Activated CD8-positive, alpha-beta T cell treated with anti-CD3 and anti-CD28 coated beads, Interleukin-2, amount 10 ng/mL, durations not matched to agents 7 days and 5 days (primary cell): ENCODE results near the gene MAPK8. TPM values are rescaled to one million over a fixed set of nuclear protein-coding genes. Genes with fewer than 3 reads are reported as not detected.

Source experiments
- ATAC-seq: fragments of 150-1000 bp; cut with Tn5 transposase; one replicate; pipeline ENCODE4 v1.10.0; 2021; ENCODE audit warnings: moderate library complexity
- CTCF ChIA-PET: fragments of 350-600 bp; sonication (Branson Sonifier 250); formaldehyde crosslinking; loops from one replicate; lab custom pipeline; 2021; ENCODE audit warnings: antibody characterized with exemption; lab: Charles Lee
- POLR2A ChIA-PET: fragments of 350-600 bp; sonication (Branson Sonifier 250); formaldehyde crosslinking; loops from one replicate; lab custom pipeline; 2021; ENCODE audit warnings: antibody characterized with exemption; lab: Charles Lee
- DNase-seq: peaks from one replicate; pipeline ENCODE4 v3.0.0-alpha.2; 2020
- H3K27ac Mint-ChIP-seq: one replicate; pipeline ENCODE4 v1.8.0; 2021; ENCODE audit warnings: mild to moderate bottlenecking, mixed read lengths
- H3K27me3 Mint-ChIP-seq: one replicate; pipeline ENCODE4 v1.8.0; 2021; ENCODE audit warnings: low read depth, mixed read lengths
- H3K36me3 Mint-ChIP-seq: one replicate; pipeline ENCODE4 v1.8.0; 2021; ENCODE audit warnings: low read depth, mixed read lengths
- H3K4me1 Mint-ChIP-seq: one replicate; pipeline ENCODE4 v1.8.0; 2021; ENCODE audit warnings: low read depth, mixed read lengths
- H3K4me3 Mint-ChIP-seq: one replicate; pipeline ENCODE4 v1.8.0; 2021; ENCODE audit warnings: mild to moderate bottlenecking, mixed read lengths
- H3K9me3 Mint-ChIP-seq: one replicate; pipeline ENCODE4 v1.8.0; 2022; ENCODE audit warnings: mixed read lengths; ENCODE audit not compliant: insufficient read depth
- total RNA-seq, 2 experiments: library from RNA; stranded (reverse); gene quantifications; one replicate each; pipeline ENCODE4 v1.2.3, GENCODE V29; 2021

Gene MAPK8
- total RNA-seq, 2 experiments from 2014 or later, result 29.4 to 30.7 TPM

GRCh38 chr10:48477616-48478015 is 171.1 kb downstream of the MAPK8 start:
- H3K4me1 Mint-ChIP-seq, result no peaks in the 10 kb centered on the region
- POLR2A ChIA-PET, result no interaction called here

GRCh38 chr10:48478469-48478868 is 172.0 kb downstream of the MAPK8 start:
- DNase-seq, result no peak
- Mint-ChIP-seq H3K4me3 (no peak overlapping the region), H3K27me3 (peaks cover 25% of the 10 kb centered on the region), H3K36me3 (no peaks in the 10 kb centered on the region), H3K4me1 (no peaks in the 10 kb centered on the region), H3K9me3 (no peaks in the 10 kb centered on the region), H3K27ac (no peak overlapping the region)
- CTCF ChIA-PET, result interaction anchor here (1.6 kb wide), 1 partner anchor 178 kb away, joined by 3 read pairs; no protein-coding TSS in a partner anchor
- POLR2A ChIA-PET, result no interaction called here
- ATAC-seq, result no peak

More at GRCh38 chr10:48477616-48478015, 171.1 kb downstream of the MAPK8 start:
- ATAC-seq (no peak), DNase-seq (no peak)
- H3K36me3 Mint-ChIP-seq, result no peaks in the 10 kb centered on the region
- CTCF ChIA-PET, result no interaction called here
- H3K27ac Mint-ChIP-seq, result no peak overlapping the region
- H3K4me3 Mint-ChIP-seq, result no peak overlapping the region
- H3K27me3 Mint-ChIP-seq, result peaks cover 25% of the 10 kb centered on the region
- no peaks in the 10 kb centered on the region for H3K9me3 Mint-ChIP-seq

- Mint-ChIP-seq H3K27me3 (peaks cover 29% of the 10 kb centered on the region), H3K4me3 (no peak overlapping the region), H3K4me1 (no peaks in the 10 kb centered on the region), H3K36me3 (no peaks in the 10 kb centered on the region), H3K9me3 (no peaks in the 10 kb centered on the region), H3K27ac (no peak overlapping the region)
- DNase-seq (no peak), ATAC-seq (no peak)
- ChIA-PET POLR2A (no interaction called here), CTCF (interaction anchor here (1.6 kb wide), 1 partner anchor 177 kb away, joined by 3 read pairs; no protein-coding TSS in a partner anchor)
Measured at GRCh38 chr10:48478980-48479811, 172.7 kb downstream of the MAPK8 start.

GRCh38 chr10:48480397-48481374 is 174.2 kb downstream of the MAPK8 start:
- no peak overlapping the region for H3K4me3 Mint-ChIP-seq
- H3K9me3 Mint-ChIP-seq, result no peaks in the 10 kb centered on the region
- CTCF ChIA-PET, result no interaction called here
- no peaks in the 10 kb centered on the region for H3K36me3 Mint-ChIP-seq
- peaks cover 30% of the 10 kb centered on the region for H3K27me3 Mint-ChIP-seq
- DNase-seq (no peak), ATAC-seq (no peak)
- H3K4me1 Mint-ChIP-seq, result no peaks in the 10 kb centered on the region
- no peak overlapping the region for H3K27ac Mint-ChIP-seq
- POLR2A ChIA-PET, result no interaction called here

GRCh38 chr10:48481385-48481784 is 174.9 kb downstream of the MAPK8 start:
- H3K9me3 Mint-ChIP-seq, result no peaks in the 10 kb centered on the region
- ChIA-PET CTCF (no interaction called here), POLR2A (no interaction called here)
- ATAC-seq (no peak), DNase-seq (no peak)
- H3K36me3 Mint-ChIP-seq, result no peaks in the 10 kb centered on the region
- no peaks in the 10 kb centered on the region for H3K4me1 Mint-ChIP-seq
- H3K4me3 Mint-ChIP-seq, result no peak overlapping the region
- H3K27ac Mint-ChIP-seq, result no peak overlapping the region
- H3K27me3 Mint-ChIP-seq, result peaks cover 31% of the 10 kb centered on the region

GRCh38 chr10:48482207-48482606 is 175.7 kb downstream of the MAPK8 start:
- ChIA-PET POLR2A (no interaction called here), CTCF (no interaction called here)
- DNase-seq (no peak), ATAC-seq (no peak)
- H3K4me3 Mint-ChIP-seq, result no peak overlapping the region
- no peak overlapping the region for H3K27ac Mint-ChIP-seq
- no peaks in the 10 kb centered on the region for H3K9me3 Mint-ChIP-seq
- H3K4me1 Mint-ChIP-seq, result no peaks in the 10 kb centered on the region
- H3K36me3 Mint-ChIP-seq, result no peaks in the 10 kb centered on the region
- peaks cover 38% of the 10 kb centered on the region for H3K27me3 Mint-ChIP-seq

GRCh38 chr10:48484911-48485310 is 178.4 kb downstream of the MAPK8 start:
- Mint-ChIP-seq H3K9me3 (no peaks in the 10 kb centered on the region), H3K27me3 (peaks cover 41% of the 10 kb centered on the region), H3K4me3 (no peak overlapping the region), H3K27ac (no peak overlapping the region), H3K36me3 (no peaks in the 10 kb centered on the region), H3K4me1 (no peaks in the 10 kb centered on the region)
- ChIA-PET POLR2A (no interaction called here), CTCF (no interaction called here)
- ATAC-seq, result no peak
- no peak for DNase-seq

- H3K4me1 Mint-ChIP-seq, result no peaks in the 10 kb centered on the region
- DNase-seq, result no peak
- H3K27me3 Mint-ChIP-seq, result peaks cover 41% of the 10 kb centered on the region
- H3K4me3 Mint-ChIP-seq, result no peak overlapping the region
- ATAC-seq, result no peak
- H3K9me3 Mint-ChIP-seq, result no peaks in the 10 kb centered on the region
- H3K27ac Mint-ChIP-seq, result no peak overlapping the region
- ChIA-PET CTCF (no interaction called here), POLR2A (no interaction called here)
- no peaks in the 10 kb centered on the region for H3K36me3 Mint-ChIP-seq
Measured at GRCh38 chr10:48485711-48486110, 179.2 kb downstream of the MAPK8 start.

GRCh38 chr10:48487244-48487643 is 180.8 kb downstream of the MAPK8 start:
- Mint-ChIP-seq H3K27ac (no peak overlapping the region), H3K27me3 (peaks cover 39% of the 10 kb centered on the region), H3K9me3 (no peaks in the 10 kb centered on the region), H3K36me3 (no peaks in the 10 kb centered on the region), H3K4me1 (no peaks in the 10 kb centered on the region), H3K4me3 (no peak overlapping the region)
- ChIA-PET CTCF (interaction anchor here (1.0 kb wide), 1 partner anchor 38 kb away, joined by 3 read pairs; no protein-coding TSS in a partner anchor), POLR2A (no interaction called here)
- no peak for DNase-seq
- no peak for ATAC-seq

Other genes starting within 250 kb of the MAPK8 start
- not detected for gene FRMPD2, start 32.0 kb upstream of the MAPK8 start, total RNA-seq